WI38 (cell line): ENCODE data around the gene E2F1.

Source experiments
- H3K4me3 ChIP-seq: 2 replicates; pipeline ENCODE4 v1.5.1; 2011; ENCODE audit warnings: low read depth, mild to moderate bottlenecking, control low read depth, low read length
- CTCF ChIP-seq: IDR thresholded peaks from 2 replicates; pipeline ENCODE4 v1.5.1; 2012; ENCODE audit warnings: low read depth, mild to moderate bottlenecking, control low read depth, low read length

The E2F1 gene

GRCh38 chr20:33654680-33655161, 31.5 kb downstream of the E2F1 start:
- no peak for TF ChIP-seq CTCF
- H3K4me3 ChIP-seq, result no peak overlapping the region

- no peak for TF ChIP-seq CTCF
- no peak overlapping the region for H3K4me3 ChIP-seq
These were observed 32.1 kb downstream of the E2F1 start for GRCh38 chr20:33653900-33654596.

- peak; percentile 92 for TF ChIP-seq CTCF
- no peak overlapping the region for H3K4me3 ChIP-seq
These were observed 32.8 kb downstream of the E2F1 start for GRCh38 chr20:33653218-33653899.

GRCh38 chr20:33651562-33652048, 34.6 kb downstream of the E2F1 start:
- no peak overlapping the region for H3K4me3 ChIP-seq
- no peak for TF ChIP-seq CTCF

- no peak for TF ChIP-seq CTCF
- no peak overlapping the region for H3K4me3 ChIP-seq
These were observed 35.2 kb downstream of the E2F1 start for GRCh38 chr20:33650753-33651561.

GRCh38 chr20:33650111-33650752, 36.0 kb downstream of the E2F1 start:
- H3K4me3 ChIP-seq, result no peak overlapping the region
- no peak for TF ChIP-seq CTCF
